ENCODE measurements around the gene GABRG3.

GRCh38 chr15:26935322-26935721, 35.7 kb upstream of the GABRG3 start:
- no peak for TF ChIP-seq GABPA (IDR thresholded peaks at IDR 0.05; ENCODE audit: low read depth)
- TF ChIP-seq CTCF (IDR thresholded peaks at IDR 0.05; ENCODE audit: insufficient read depth, low read length) = no peak
- no peak for TF ChIP-seq REST (IDR thresholded peaks at IDR 0.05; ENCODE audit: insufficient replicate concordance, low read depth)

Measured in HL-60 (cell line).